ENCODE data around the gene EVC2.

Gene EVC2

DNA sequence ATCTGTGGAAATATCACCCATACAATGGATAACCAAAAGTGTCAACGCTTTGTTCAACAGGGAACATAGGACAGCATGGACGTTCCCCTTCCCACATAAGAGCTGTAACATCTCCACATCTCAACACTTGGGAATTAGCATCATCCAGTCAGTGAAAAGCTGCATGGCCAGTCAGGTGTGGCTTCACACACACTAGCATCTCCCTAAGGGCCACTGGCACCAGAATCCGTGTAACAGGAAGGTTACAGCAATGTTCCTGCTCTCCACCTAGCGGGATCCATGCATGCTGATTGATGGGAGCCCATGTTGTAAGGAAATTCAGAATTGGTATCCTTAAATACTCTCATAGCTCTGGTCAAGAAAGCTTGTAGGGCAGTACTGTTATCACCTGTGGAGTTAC lies 78.8 kb downstream of the EVC2 start:
- TF ChIP-seq EZH2 (optimal IDR thresholded peaks at IDR 0.05; ENCODE audit: low read depth, low read length) (no peak), EZH2phosphoT487 (IDR thresholded peaks at IDR 0.05; ENCODE audit: low read length) (no peak)
- TF ChIP-seq, protein P1, sequence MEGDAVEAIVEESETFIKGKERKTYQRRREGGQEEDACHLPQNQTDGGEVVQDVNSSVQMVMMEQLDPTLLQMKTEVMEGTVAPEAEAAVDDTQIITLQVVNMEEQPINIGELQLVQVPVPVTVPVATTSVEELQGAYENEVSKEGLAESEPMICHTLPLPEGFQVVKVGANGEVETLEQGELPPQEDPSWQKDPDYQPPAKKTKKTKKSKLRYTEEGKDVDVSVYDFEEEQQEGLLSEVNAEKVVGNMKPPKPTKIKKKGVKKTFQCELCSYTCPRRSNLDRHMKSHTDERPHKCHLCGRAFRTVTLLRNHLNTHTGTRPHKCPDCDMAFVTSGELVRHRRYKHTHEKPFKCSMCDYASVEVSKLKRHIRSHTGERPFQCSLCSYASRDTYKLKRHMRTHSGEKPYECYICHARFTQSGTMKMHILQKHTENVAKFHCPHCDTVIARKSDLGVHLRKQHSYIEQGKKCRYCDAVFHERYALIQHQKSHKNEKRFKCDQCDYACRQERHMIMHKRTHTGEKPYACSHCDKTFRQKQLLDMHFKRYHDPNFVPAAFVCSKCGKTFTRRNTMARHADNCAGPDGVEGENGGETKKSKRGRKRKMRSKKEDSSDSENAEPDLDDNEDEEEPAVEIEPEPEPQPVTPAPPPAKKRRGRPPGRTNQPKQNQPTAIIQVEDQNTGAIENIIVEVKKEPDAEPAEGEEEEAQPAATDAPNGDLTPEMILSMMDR (IDR thresholded peaks at IDR 0.05; ENCODE audit: low read length), result no peak
- Histone ChIP-seq H3K9ac (ENCODE audit: low read length) (no peak overlapping the region), H3K27ac (ENCODE audit: low read length) (no peak overlapping the region), H3K4me2 (ENCODE audit: low read depth, low read length) (no peak overlapping the region), H3K4me1 (ENCODE audit: low read length) (no peaks in the 10 kb centered on the region), H3K27me3 (replicated peaks; ENCODE audit: insufficient read depth, low read length) (no peaks in the 10 kb centered on the region), H3K36me3 (replicated peaks; ENCODE audit: insufficient read depth, low read length) (no peaks in the 10 kb centered on the region; the same call in 1 of the 2 replicates), H3K79me2 (ENCODE audit: low read length) (no peaks in the 10 kb centered on the region), H3K4me3 (ENCODE audit: low read length) (no peak overlapping the region), H4K20me1 (ENCODE audit: insufficient read depth, low read length) (no peaks in the 10 kb centered on the region), H3K9me2 (replicated peaks; ENCODE audit: insufficient read depth, low read length) (no peaks in the 10 kb centered on the region), H3K9me3 (replicated peaks; ENCODE audit: insufficient read depth, low read length) (no peaks in the 10 kb centered on the region), H2AFZ (ENCODE audit: low read length) (no peak overlapping the region), H3F3A (ENCODE audit: insufficient read depth, low read length) (no peaks in the 10 kb centered on the region)
- no peak for DNase-seq

DNA sequence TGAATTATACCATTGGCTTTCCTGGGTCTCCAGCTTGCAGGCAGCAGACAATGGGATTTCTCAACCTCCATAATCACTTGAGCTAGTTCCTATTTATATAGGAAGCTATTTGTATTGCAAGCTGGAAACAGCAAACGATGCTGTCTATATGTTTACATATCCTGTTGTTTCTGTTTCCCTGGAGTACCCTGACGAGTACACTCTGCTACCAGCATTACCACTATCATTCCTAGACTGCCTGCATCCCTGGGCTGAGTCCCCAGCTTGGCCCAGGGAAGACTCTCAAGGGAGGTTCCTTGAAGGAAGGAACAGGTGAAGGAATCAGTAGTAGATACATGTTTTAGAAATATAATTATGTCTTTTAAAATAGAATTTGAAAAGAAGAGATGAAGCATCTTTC lies 81.4 kb downstream of the EVC2 start:
- Histone ChIP-seq H3K9ac (ENCODE audit: low read length) (no peak overlapping the region), H3K9me3 (replicated peaks; ENCODE audit: insufficient read depth, low read length) (no peaks in the 10 kb centered on the region), H3F3A (ENCODE audit: insufficient read depth, low read length) (no peaks in the 10 kb centered on the region), H3K9me2 (replicated peaks; ENCODE audit: insufficient read depth, low read length) (no peaks in the 10 kb centered on the region), H3K27me3 (replicated peaks; ENCODE audit: insufficient read depth, low read length) (no peaks in the 10 kb centered on the region), H3K36me3 (replicated peaks; ENCODE audit: insufficient read depth, low read length) (no peaks in the 10 kb centered on the region; the same call in 1 of the 2 replicates), H2AFZ (ENCODE audit: low read length) (no peak overlapping the region), H3K4me3 (ENCODE audit: low read length) (no peak overlapping the region), H3K27ac (ENCODE audit: low read length) (no peak overlapping the region), H3K4me1 (ENCODE audit: low read length) (no peaks in the 10 kb centered on the region), H3K79me2 (ENCODE audit: low read length) (no peaks in the 10 kb centered on the region), H3K4me2 (ENCODE audit: low read depth, low read length) (no peak overlapping the region), H4K20me1 (ENCODE audit: insufficient read depth, low read length) (no peaks in the 10 kb centered on the region)
- DNase-seq, result no peak
- TF ChIP-seq, protein P1 (IDR thresholded peaks at IDR 0.05; ENCODE audit: low read length), result no peak
- no peak for TF ChIP-seq EZH2 (optimal IDR thresholded peaks at IDR 0.05; ENCODE audit: low read depth, low read length)
- no peak for TF ChIP-seq EZH2phosphoT487 (IDR thresholded peaks at IDR 0.05; ENCODE audit: low read length)

DNA sequence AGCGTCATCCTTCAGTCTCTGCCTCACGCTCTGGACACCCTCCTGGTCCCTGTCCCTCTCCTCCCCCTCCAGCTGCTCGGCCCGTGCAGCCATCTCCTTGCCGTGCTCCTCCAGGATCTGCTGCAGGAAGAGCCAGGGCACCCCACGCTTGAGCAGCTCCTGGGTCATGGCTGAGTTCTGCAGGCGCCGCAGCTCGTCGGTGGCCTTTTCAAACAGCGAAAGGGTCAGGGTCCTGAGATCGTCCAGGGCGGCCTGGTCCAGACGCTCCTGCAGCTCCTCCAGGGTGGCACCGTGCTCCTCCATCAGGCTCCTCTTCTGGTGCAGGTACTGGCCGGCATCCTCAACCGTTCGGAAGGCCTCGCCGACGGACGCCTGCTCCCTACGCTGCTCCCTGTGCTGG lies 85.8 kb downstream of the EVC2 start:
- no peaks in the 10 kb centered on the region for H3F3A ChIP-seq (ENCODE audit: insufficient read depth, low read length)

More for the DNA sequence above, 85.8 kb downstream of the EVC2 start:
- Histone ChIP-seq H3K4me1 (ENCODE audit: low read length) (no peaks in the 10 kb centered on the region), H3K4me2 (ENCODE audit: low read depth, low read length) (no peak overlapping the region), H3K4me3 (ENCODE audit: low read length) (no peak overlapping the region), H3K27ac (ENCODE audit: low read length) (no peak overlapping the region), H3K9me2 (replicated peaks; ENCODE audit: insufficient read depth, low read length) (no peaks in the 10 kb centered on the region), H4K20me1 (ENCODE audit: insufficient read depth, low read length) (no peaks in the 10 kb centered on the region), H3K9me3 (replicated peaks; ENCODE audit: insufficient read depth, low read length) (no peaks in the 10 kb centered on the region), H3K9ac (ENCODE audit: low read length) (no peak overlapping the region), H2AFZ (ENCODE audit: low read length) (no peak overlapping the region), H3K36me3 (replicated peaks; ENCODE audit: insufficient read depth, low read length) (no peaks in the 10 kb centered on the region), H3K79me2 (ENCODE audit: low read length) (no peaks in the 10 kb centered on the region), H3K27me3 (replicated peaks; ENCODE audit: insufficient read depth, low read length) (no peaks in the 10 kb centered on the region)
- TF ChIP-seq, protein P1 (IDR thresholded peaks at IDR 0.05; ENCODE audit: low read length), result no peak
- no peak for TF ChIP-seq EZH2 (optimal IDR thresholded peaks at IDR 0.05; ENCODE audit: low read depth, low read length)
- TF ChIP-seq EZH2phosphoT487 (IDR thresholded peaks at IDR 0.05; ENCODE audit: low read length), result no peak
- DNase-seq, result no peak

All from MM.1S (cell line).